HG03469 (cell line): ENCODE data around the gene ARNT2.
"Not testable (repeated sequence)": the region's sequence is repeated elsewhere in the genome, so short reads cannot be mapped to it uniquely, and the experiment has no call there.

ENCODE experiments used
- ATAC-seq: cut with Tn5 transposase; IDR thresholded peaks from one replicate; pipeline ENCODE4 v1.9.1; 2021; ENCODE audit warnings: mild to moderate bottlenecking, moderate library complexity, moderate number of reproducible peaks; ENCODE audit not compliant: unreplicated experiment

ARNT2 gene

GRCh38 chr15:80510985-80511384 lies 106.8 kb downstream of the ARNT2 start:
- ATAC-seq, result not testable (repeated sequence)

- no peak for ATAC-seq
These were observed 108.8 kb downstream of the ARNT2 start for GRCh38 chr15:80512726-80513660.

- no peak for ATAC-seq
These were observed 110.0 kb downstream of the ARNT2 start for GRCh38 chr15:80514071-80514780.

- no peak for ATAC-seq
These were observed 113.1 kb downstream of the ARNT2 start for GRCh38 chr15:80517290-80517689.

- ATAC-seq, result no peak
These were observed 114.3 kb downstream of the ARNT2 start for GRCh38 chr15:80518522-80518921.

- ATAC-seq, result no peak
These were observed 119.6 kb downstream of the ARNT2 start for GRCh38 chr15:80523746-80524145.

GRCh38 chr15:80525853-80526252 lies 121.7 kb downstream of the ARNT2 start:
- ATAC-seq, result no peak

GRCh38 chr15:80526556-80527340 lies 122.6 kb downstream of the ARNT2 start:
- no peak for ATAC-seq

GRCh38 chr15:80527406-80527805 lies 123.2 kb downstream of the ARNT2 start:
- no peak for ATAC-seq

- no peak for ATAC-seq
These were observed 123.8 kb downstream of the ARNT2 start for GRCh38 chr15:80527961-80528360.

- no peak for ATAC-seq
These were observed 126.7 kb downstream of the ARNT2 start for GRCh38 chr15:80530737-80531365.

GRCh38 chr15:80531388-80531787 lies 127.2 kb downstream of the ARNT2 start:
- ATAC-seq, result no peak

GRCh38 chr15:80531796-80532195 lies 127.6 kb downstream of the ARNT2 start:
- ATAC-seq, result no peak

GRCh38 chr15:80533790-80534333 lies 129.7 kb downstream of the ARNT2 start:
- ATAC-seq, result no peak

GRCh38 chr15:80536231-80536630 lies 132.0 kb downstream of the ARNT2 start:
- ATAC-seq, result no peak

- ATAC-seq, result no peak
These were observed 132.5 kb downstream of the ARNT2 start for GRCh38 chr15:80536716-80537115.

GRCh38 chr15:80545078-80545477 lies 140.9 kb downstream of the ARNT2 start:
- ATAC-seq, result no peak

- no peak for ATAC-seq
These were observed 143.1 kb downstream of the ARNT2 start for GRCh38 chr15:80547264-80547663.

GRCh38 chr15:80549191-80549590 lies 145.0 kb downstream of the ARNT2 start:
- no peak for ATAC-seq

- no peak for ATAC-seq
These were observed 145.5 kb downstream of the ARNT2 start for GRCh38 chr15:80549654-80550053.
